Measurements from ENCODE around the gene KLHL10.

Gene KLHL10

DNA sequence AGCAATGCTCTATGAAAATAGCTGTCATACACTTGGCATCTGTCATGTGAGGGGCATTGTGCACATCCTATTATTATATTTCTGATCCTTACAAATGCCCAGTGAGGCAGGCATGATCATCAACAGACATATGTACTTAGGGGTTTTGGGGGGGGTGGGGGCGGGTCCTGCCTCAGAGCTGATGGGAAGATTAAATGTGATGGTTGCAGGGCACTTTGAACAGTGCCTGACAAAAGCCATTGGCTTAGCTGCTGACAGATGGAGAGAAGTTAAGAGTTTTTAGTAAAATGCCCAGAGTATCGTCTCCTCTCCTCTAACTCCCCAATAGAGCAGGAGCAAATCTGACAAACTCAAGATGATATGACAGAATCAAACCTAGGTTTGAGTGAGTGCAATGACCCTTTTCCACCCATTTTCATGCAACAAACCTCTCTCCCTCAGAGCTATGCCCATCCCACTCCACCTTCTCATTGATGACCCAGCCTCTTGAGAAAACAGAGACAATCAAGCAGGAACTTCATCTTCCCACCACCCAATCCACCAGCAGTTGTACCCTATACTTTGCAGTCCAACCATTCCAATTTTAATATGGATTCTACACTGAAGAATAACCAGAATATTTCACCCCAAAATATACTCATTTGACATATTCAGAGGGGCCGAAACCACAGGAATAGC, 22.8 kb downstream of the KLHL10 start:
- no peak overlapping the region for H3K4me3 ChIP-seq (ENCODE audit: low read length in 2 of 2)
- no peak overlapping the region for H3K27ac ChIP-seq (ENCODE audit: low read depth in 2 of 2, low read length in 2 of 2)
- no peak overlapping the region for H3K9ac ChIP-seq (ENCODE audit: low read depth in 1 of 2, low read length in 2 of 2)
- H3K36me3 ChIP-seq (ENCODE audit: control insufficient read depth in 2 of 2, insufficient read depth in 2 of 2, low read length in 2 of 2): no peaks in the 10 kb centered on the region
- peaks cover 12 to 14% of the 10 kb centered on the region in 2 donors for H3K4me1 ChIP-seq (ENCODE audit: control insufficient read depth in 2 of 2, insufficient read depth in 2 of 2, low read length in 2 of 2)
- H3K27me3 ChIP-seq (ENCODE audit: control insufficient read depth in 2 of 2, insufficient read depth in 2 of 2, low read length in 2 of 2): no peaks in the 10 kb centered on the region
- H3K9me3 ChIP-seq (ENCODE audit: control insufficient read depth in 2 of 2, low read length in 2 of 2): no peaks in the 10 kb centered on the region

DNA sequence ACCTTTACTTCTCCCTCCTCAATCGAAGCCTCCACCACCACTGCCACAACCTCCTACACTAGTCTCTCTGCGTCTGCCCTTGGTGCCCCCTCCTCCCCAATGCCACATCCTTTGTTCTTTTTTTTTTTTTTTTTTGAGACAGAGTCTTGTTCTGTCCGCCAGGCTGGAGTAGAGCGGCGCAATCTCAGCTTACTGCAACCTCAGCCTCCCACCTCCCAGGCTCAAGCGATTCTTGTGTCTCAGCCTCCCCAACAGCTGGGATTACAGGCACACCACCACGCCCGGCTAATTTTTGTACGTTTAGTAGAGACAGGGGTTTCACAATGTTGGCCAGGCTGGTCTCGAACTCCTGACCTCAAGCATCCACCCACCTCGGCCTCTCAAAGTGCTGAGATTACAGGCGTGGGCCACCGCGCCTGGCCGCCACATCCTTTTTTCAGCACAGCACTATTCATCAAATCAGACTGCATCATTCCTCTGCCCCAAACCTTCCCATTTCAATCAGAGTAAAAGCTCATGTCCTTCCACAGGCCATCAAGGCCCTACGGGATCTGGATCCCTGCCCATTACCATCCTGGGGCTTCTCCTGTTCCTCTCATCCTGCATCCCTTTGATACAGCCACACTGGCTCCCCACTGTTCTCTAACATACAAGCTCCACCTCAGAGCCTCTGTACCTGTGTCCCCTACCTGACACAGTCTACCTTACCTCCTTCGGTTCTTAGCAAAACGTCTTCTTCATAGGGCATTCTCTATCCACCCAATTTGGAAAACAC, 25.6 kb downstream of the KLHL10 start:
- Histone ChIP-seq H3K36me3 (ENCODE audit: control insufficient read depth in 2 of 2, insufficient read depth in 2 of 2, low read length in 2 of 2) (peaks cover 5 to 9% of the 10 kb centered on the region in 2 donors), H3K4me1 (ENCODE audit: control insufficient read depth in 2 of 2, insufficient read depth in 2 of 2, low read length in 2 of 2) (peaks cover 14 to 17% of the 10 kb centered on the region in 2 donors), H3K9ac (ENCODE audit: low read depth in 1 of 2, low read length in 2 of 2) (peak overlapping the region in 1 of 2 donors; percentile 92), H3K4me3 (ENCODE audit: low read length in 2 of 2) (peak overlapping the region in 1 of 2 donors; percentile 84), H3K27me3 (ENCODE audit: control insufficient read depth in 2 of 2, insufficient read depth in 2 of 2, low read length in 2 of 2) (no peaks in the 10 kb centered on the region), H3K9me3 (ENCODE audit: control insufficient read depth in 2 of 2, low read length in 2 of 2) (no peaks in the 10 kb centered on the region), H3K27ac (ENCODE audit: low read depth in 2 of 2, low read length in 2 of 2) (no peak overlapping the region)

DNA sequence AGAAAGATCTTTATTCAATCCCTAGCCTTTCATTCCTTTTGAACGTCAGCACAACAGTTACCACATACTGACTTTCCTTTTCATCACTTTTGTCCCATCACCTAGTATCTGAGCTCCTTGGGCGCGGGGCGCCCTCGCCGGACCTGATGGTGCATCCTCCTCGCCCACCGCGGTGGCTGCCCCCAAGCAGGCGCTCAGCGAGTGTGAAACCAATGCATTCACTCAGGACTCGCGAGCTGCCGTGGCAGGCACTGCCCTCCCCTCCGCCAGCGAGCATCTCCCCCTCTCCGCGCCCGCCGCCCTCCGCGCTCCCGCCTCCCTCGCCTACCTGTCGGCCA, 26.8 kb downstream of the KLHL10 start:
- H3K9me3 ChIP-seq (ENCODE audit: control insufficient read depth in 2 of 2, low read length in 2 of 2): no peaks in the 10 kb centered on the region
- H3K27me3 ChIP-seq (ENCODE audit: control insufficient read depth in 2 of 2, insufficient read depth in 2 of 2, low read length in 2 of 2): no peaks in the 10 kb centered on the region
- peak overlapping the region; percentile 69 to 92 for H3K9ac ChIP-seq (ENCODE audit: low read depth in 1 of 2, low read length in 2 of 2)
- H3K36me3 ChIP-seq (ENCODE audit: control insufficient read depth in 2 of 2, insufficient read depth in 2 of 2, low read length in 2 of 2): peaks cover 13 to 15% of the 10 kb centered on the region in 2 donors
- H3K4me3 ChIP-seq (ENCODE audit: low read length in 2 of 2): peak overlapping the region; percentile 79 to 84
- peak overlapping the region; percentile 89 to 91 for H3K27ac ChIP-seq (ENCODE audit: low read depth in 2 of 2, low read length in 2 of 2)
- H3K4me1 ChIP-seq (ENCODE audit: control insufficient read depth in 2 of 2, insufficient read depth in 2 of 2, low read length in 2 of 2): peaks cover 14 to 17% of the 10 kb centered on the region in 2 donors

DNA sequence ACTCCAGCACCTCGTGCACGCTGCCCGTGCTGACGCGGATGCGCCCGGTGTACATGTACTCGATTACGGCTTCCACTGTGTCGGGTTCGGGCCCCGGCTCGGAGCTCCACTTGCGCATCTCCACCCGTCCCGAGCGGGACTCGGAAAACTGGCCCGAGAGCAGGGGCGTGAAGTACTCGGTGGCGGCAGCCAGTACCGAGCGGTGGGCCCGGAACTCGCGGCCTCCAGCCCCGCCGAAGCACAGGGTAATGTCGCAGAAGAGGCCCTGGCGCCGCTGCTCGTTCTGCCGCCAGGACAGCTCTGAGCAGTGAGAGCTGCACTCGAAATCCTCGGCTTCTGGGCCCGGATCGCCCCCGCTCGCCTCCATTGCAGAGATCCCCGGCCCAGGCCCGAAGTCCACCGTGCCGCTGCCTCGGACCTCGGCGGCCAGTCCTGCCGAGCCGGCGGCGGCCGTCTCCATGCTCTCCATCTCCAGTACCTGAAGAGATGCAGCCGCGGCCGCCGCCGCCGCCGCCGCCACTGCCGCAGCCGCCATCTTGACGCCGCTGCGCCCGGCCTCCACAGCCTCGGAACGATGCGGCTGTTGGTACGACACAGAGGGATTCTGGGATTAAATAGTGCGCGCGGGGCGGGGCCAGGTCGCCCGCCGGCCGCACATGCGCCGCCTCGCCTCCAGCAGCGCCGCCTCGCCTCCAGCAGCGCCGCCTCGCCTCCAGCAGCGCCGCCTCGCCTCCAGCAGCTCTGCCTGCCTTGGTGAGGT, 27.4 kb downstream of the KLHL10 start, which contains the start of gene KLHL11:
Gene KLHL11, minus strand, starts transcription at position 588 of the 760 bp plus-strand sequence. Its CDS starts 53 bp downstream, at position 535.
- peaks cover 14 to 17% of the 10 kb centered on the region in 2 donors for H3K4me1 ChIP-seq (ENCODE audit: control insufficient read depth in 2 of 2, insufficient read depth in 2 of 2, low read length in 2 of 2)
- H3K4me3 ChIP-seq (ENCODE audit: low read length in 2 of 2): peak within 1 kb of the TSS; percentile 79 to 84
- H3K9me3 ChIP-seq (ENCODE audit: control insufficient read depth in 2 of 2, low read length in 2 of 2): no peaks in the 10 kb centered on the region
- no peaks in the 10 kb centered on the region for H3K27me3 ChIP-seq (ENCODE audit: control insufficient read depth in 2 of 2, insufficient read depth in 2 of 2, low read length in 2 of 2)
- peak within 1 kb of the TSS; percentile 89 to 91 for H3K27ac ChIP-seq (ENCODE audit: low read depth in 2 of 2, low read length in 2 of 2)
- H3K9ac ChIP-seq (ENCODE audit: low read depth in 1 of 2, low read length in 2 of 2): peak within 1 kb of the TSS; percentile 69 to 92
- H3K36me3 ChIP-seq (ENCODE audit: control insufficient read depth in 2 of 2, insufficient read depth in 2 of 2, low read length in 2 of 2): peaks cover 17 to 19% of the 10 kb centered on the region in 2 donors

DNA sequence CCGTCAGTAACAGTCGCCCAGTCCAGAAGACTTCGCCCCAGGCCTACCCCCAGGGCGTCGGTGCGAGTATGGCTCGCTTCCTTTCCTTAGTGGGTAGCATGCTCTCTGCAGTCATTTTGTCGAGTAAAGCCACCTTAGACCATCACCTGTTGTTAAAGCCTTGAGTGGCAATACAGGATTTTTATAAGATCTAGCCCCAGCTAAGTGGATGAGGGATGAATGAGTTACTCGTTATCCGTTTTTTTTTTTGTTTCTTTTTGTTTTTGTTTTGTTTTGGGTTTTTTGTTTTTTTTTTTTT, 27.9 kb downstream of the KLHL10 start:
- Histone ChIP-seq H3K27me3 (ENCODE audit: control insufficient read depth in 2 of 2, insufficient read depth in 2 of 2, low read length in 2 of 2) (no peaks in the 10 kb centered on the region), H3K36me3 (ENCODE audit: control insufficient read depth in 2 of 2, insufficient read depth in 2 of 2, low read length in 2 of 2) (peaks cover 22 to 24% of the 10 kb centered on the region in 2 donors), H3K9ac (ENCODE audit: low read depth in 1 of 2, low read length in 2 of 2) (peak overlapping the region; percentile 52 to 92), H3K27ac (ENCODE audit: low read depth in 2 of 2, low read length in 2 of 2) (peak overlapping the region in 1 of 2 donors; percentile 91), H3K9me3 (ENCODE audit: control insufficient read depth in 2 of 2, low read length in 2 of 2) (no peaks in the 10 kb centered on the region), H3K4me1 (ENCODE audit: control insufficient read depth in 2 of 2, insufficient read depth in 2 of 2, low read length in 2 of 2) (peaks cover 14 to 17% of the 10 kb centered on the region in 2 donors), H3K4me3 (ENCODE audit: low read length in 2 of 2) (peak overlapping the region; percentile 64 to 72)

DNA sequence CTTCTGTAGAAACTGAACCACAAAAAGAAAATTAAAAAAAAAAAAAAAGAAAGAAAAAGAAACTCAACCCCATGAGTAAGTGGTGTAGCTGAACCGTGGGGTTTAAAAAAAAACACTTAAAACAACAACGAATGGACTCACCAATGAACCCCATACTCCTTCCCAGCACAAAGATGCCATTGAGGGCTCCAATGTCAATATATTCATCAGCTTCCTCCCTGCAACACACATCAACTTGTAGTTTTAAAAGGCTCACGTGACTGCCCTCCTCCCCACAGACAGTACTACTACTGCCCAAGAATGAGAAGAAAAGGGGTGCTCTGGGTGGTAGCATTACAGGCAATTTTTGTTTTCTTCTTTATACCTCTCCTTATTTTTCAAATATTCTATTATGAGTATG, 30.9 kb downstream of the KLHL10 start:
- peaks cover 10 to 11% of the 10 kb centered on the region in 2 donors for H3K4me1 ChIP-seq (ENCODE audit: control insufficient read depth in 2 of 2, insufficient read depth in 2 of 2, low read length in 2 of 2)
- H3K9me3 ChIP-seq (ENCODE audit: control insufficient read depth in 2 of 2, low read length in 2 of 2): no peaks in the 10 kb centered on the region
- H3K4me3 ChIP-seq (ENCODE audit: low read length in 2 of 2): no peak overlapping the region
- H3K27ac ChIP-seq (ENCODE audit: low read depth in 2 of 2, low read length in 2 of 2): no peak overlapping the region
- no peak overlapping the region for H3K9ac ChIP-seq (ENCODE audit: low read depth in 1 of 2, low read length in 2 of 2)
- H3K27me3 ChIP-seq (ENCODE audit: control insufficient read depth in 2 of 2, insufficient read depth in 2 of 2, low read length in 2 of 2): no peaks in the 10 kb centered on the region
- peaks cover 41 to 47% of the 10 kb centered on the region in 2 donors for H3K36me3 ChIP-seq (ENCODE audit: control insufficient read depth in 2 of 2, insufficient read depth in 2 of 2, low read length in 2 of 2)

DNA sequence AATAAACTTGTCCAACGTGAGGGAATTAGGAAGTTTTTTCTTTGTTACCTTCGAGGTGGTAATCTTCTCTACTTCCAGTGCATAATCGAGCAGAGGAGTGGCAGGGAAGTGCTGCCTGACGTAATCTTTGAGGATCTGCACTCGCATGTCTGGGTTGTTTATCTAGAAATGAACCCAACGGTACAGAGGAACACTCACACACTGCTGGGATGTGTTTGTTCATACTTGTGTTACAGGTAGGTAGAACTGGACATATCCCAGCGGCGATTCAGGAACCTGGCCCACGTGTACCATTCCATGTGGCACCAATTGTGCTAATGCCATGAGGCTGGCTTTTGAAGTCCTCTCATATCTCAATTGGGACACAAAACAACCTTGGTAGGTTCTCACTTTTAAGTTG, 31.8 kb downstream of the KLHL10 start:
- H3K36me3 ChIP-seq (ENCODE audit: control insufficient read depth in 2 of 2, insufficient read depth in 2 of 2, low read length in 2 of 2): peaks cover 49 to 54% of the 10 kb centered on the region in 2 donors
- H3K27ac ChIP-seq (ENCODE audit: low read depth in 2 of 2, low read length in 2 of 2): no peak overlapping the region
- no peak overlapping the region for H3K9ac ChIP-seq (ENCODE audit: low read depth in 1 of 2, low read length in 2 of 2)
- no peaks in the 10 kb centered on the region for H3K9me3 ChIP-seq (ENCODE audit: control insufficient read depth in 2 of 2, low read length in 2 of 2)
- H3K4me3 ChIP-seq (ENCODE audit: low read length in 2 of 2): no peak overlapping the region
- no peaks in the 10 kb centered on the region for H3K27me3 ChIP-seq (ENCODE audit: control insufficient read depth in 2 of 2, insufficient read depth in 2 of 2, low read length in 2 of 2)
- H3K4me1 ChIP-seq (ENCODE audit: control insufficient read depth in 2 of 2, insufficient read depth in 2 of 2, low read length in 2 of 2): peaks cover 3% of the 10 kb centered on the region in 2 donors

DNA sequence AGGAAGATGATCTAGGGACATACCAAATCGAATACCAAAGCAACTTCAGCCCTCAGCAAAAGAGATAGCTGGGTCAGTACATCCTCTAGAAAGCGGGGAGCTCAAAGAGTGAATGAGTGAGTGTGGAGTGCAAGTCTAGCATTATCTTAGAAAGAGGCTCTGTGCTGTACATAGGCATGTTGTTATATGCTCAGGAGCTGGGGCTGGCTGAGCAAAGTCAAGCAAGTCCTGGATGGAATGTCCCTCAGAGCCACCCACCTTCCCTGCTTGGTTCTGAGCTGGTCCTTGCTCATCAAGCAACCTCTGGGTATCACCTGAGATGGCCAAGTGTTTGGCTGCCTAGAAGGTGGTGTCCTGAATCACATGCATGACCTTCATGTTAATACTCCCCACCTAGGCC, 32.5 kb downstream of the KLHL10 start:
- H3K4me1 ChIP-seq (ENCODE audit: control insufficient read depth in 2 of 2, insufficient read depth in 2 of 2, low read length in 2 of 2): peaks cover 2 to 3% of the 10 kb centered on the region in 2 donors
- H3K27ac ChIP-seq (ENCODE audit: low read depth in 2 of 2, low read length in 2 of 2): no peak overlapping the region
- peaks cover 49 to 54% of the 10 kb centered on the region in 2 donors for H3K36me3 ChIP-seq (ENCODE audit: control insufficient read depth in 2 of 2, insufficient read depth in 2 of 2, low read length in 2 of 2)

DNA sequence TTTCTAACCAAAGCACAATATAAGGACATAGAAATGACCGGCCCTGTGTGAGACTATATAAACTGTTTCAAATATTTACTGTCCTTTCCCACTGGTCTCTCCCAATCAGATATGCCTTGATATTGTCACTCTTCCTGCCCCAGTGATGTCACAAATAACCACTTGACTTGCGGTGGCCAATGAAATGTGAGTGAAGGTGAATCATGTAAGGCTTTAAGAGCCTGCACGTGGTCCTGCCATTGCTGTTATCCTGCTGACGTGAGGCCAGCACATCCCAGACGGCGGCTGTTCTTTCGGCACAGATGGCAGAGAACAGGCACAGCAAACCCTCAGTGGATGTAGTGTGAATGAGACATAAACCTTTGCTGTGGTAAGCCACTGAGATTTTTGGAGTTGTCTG, 33.0 kb downstream of the KLHL10 start:
- H3K36me3 ChIP-seq (ENCODE audit: control insufficient read depth in 2 of 2, insufficient read depth in 2 of 2, low read length in 2 of 2): peaks cover 49 to 54% of the 10 kb centered on the region in 2 donors
- H3K9ac ChIP-seq (ENCODE audit: low read depth in 1 of 2, low read length in 2 of 2): no peak overlapping the region

More for the DNA sequence above, 32.5 kb downstream of the KLHL10 start:
- Histone ChIP-seq H3K9me3 (ENCODE audit: control insufficient read depth in 2 of 2, low read length in 2 of 2) (no peaks in the 10 kb centered on the region), H3K9ac (ENCODE audit: low read depth in 1 of 2, low read length in 2 of 2) (no peak overlapping the region), H3K4me3 (ENCODE audit: low read length in 2 of 2) (no peak overlapping the region), H3K27me3 (ENCODE audit: control insufficient read depth in 2 of 2, insufficient read depth in 2 of 2, low read length in 2 of 2) (no peaks in the 10 kb centered on the region)

DNA sequence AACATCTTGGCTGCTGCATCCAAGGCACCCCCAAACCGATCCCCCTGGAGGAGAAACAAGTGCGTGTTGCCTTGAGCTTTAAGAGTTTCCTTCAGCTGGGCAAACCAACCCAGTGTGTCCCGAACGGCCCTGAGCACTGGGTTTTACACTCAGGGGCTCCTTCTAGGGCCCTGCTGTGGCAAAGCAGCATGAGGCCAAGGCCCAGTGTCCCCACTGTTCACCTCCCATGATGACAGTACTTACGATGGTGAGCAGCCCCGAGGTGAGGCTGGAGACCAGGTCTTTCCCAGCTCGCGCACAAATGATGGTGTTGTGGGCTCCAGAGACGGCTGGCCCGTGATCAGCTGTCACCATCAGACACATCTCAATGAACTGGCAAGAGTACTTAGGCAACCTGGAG, 34.2 kb downstream of the KLHL10 start:
- no peak overlapping the region for H3K4me3 ChIP-seq (ENCODE audit: low read length in 2 of 2)
- no peaks in the 10 kb centered on the region for H3K9me3 ChIP-seq (ENCODE audit: control insufficient read depth in 2 of 2, low read length in 2 of 2)
- no peak overlapping the region for H3K27ac ChIP-seq (ENCODE audit: low read depth in 2 of 2, low read length in 2 of 2)
- H3K4me1 ChIP-seq (ENCODE audit: control insufficient read depth in 2 of 2, insufficient read depth in 2 of 2, low read length in 2 of 2): no peaks in the 10 kb centered on the region
- no peak overlapping the region for H3K9ac ChIP-seq (ENCODE audit: low read depth in 1 of 2, low read length in 2 of 2)
- no peaks in the 10 kb centered on the region for H3K27me3 ChIP-seq (ENCODE audit: control insufficient read depth in 2 of 2, insufficient read depth in 2 of 2, low read length in 2 of 2)
- peaks cover 49 to 54% of the 10 kb centered on the region in 2 donors for H3K36me3 ChIP-seq (ENCODE audit: control insufficient read depth in 2 of 2, insufficient read depth in 2 of 2, low read length in 2 of 2)

More for the DNA sequence above, 33.0 kb downstream of the KLHL10 start:
- no peaks in the 10 kb centered on the region for H3K9me3 ChIP-seq (ENCODE audit: control insufficient read depth in 2 of 2, low read length in 2 of 2)
- H3K27me3 ChIP-seq (ENCODE audit: control insufficient read depth in 2 of 2, insufficient read depth in 2 of 2, low read length in 2 of 2): no peaks in the 10 kb centered on the region
- H3K4me3 ChIP-seq (ENCODE audit: low read length in 2 of 2): no peak overlapping the region
- no peak overlapping the region for H3K27ac ChIP-seq (ENCODE audit: low read depth in 2 of 2, low read length in 2 of 2)
- peaks cover 0 to under 1% of the 10 kb centered on the region in 2 donors for H3K4me1 ChIP-seq (ENCODE audit: control insufficient read depth in 2 of 2, insufficient read depth in 2 of 2, low read length in 2 of 2)

Measured in mucosa of rectum (tissue), 2 donors.